GM12878 (cell line): ENCODE data around the gene RECK. TPM values are rescaled to one million over a fixed set of nuclear protein-coding genes. Genes with fewer than 3 reads are reported as not detected.

Source experiments
- ATAC-seq: fragments of 200-7000 bp; cut with Tn5 transposase; 3 replicates; pipeline ENCODE4 v1.9.1; 2020; ENCODE audit warnings: mild to moderate bottlenecking, moderate library complexity
- BruUV-seq: library from RNA; stranded (reverse); fragments of 400-500 nt; replicated peaks from 2 replicates; lab custom pipeline; 2021; lab: Mats Ljungman, UMichigan
- CTCF ChIA-PET: fragments of 300-600 bp; sonication (Branson Sonifier 250); formaldehyde crosslinking; extraction: SDS; loops from one replicate; lab custom pipeline; 2021; ENCODE audit warnings: inconsistent platforms; lab: Yijun Ruan, JAX
- POLR2A ChIA-PET: fragments of 350-600 bp; formaldehyde crosslinking; extraction: SDS; loops from one replicate; lab custom pipeline; 2021; ENCODE audit warnings: inconsistent platforms; lab: Charles Lee
- RAD21 ChIA-PET: fragments of 300-600 bp; sonication (Branson Sonifier 250); formaldehyde crosslinking; loops from one replicate; lab custom pipeline; 2023; ENCODE audit warnings: antibody characterized with exemption; ENCODE audit not compliant: unreplicated experiment; lab: Charles Lee
- SMC1A ChIA-PET: fragments of 300-600 bp; sonication (Branson Sonifier 250); formaldehyde crosslinking; loops from one replicate; lab custom pipeline; 2023; ENCODE audit not compliant: unreplicated experiment, uncharacterized antibody; lab: Charles Lee
- DNase-seq: peaks from one replicate; pipeline ENCODE4 v3.0.0-alpha.2; 2011; ENCODE audit warnings: low read depth, low spot score
- FAIRE-seq: peaks from 3 replicates; lab custom pipeline; 2011; peaks lifted over from hg19 to GRCh38; lab: Jason Lieb, UNC
- H2AFZ ChIP-seq: 2 replicates; pipeline ENCODE4 v1.6.0; 2011; ENCODE audit warnings: low read depth, low read length, control low read depth; ENCODE audit not compliant: control insufficient read depth
- H3K27ac ChIP-seq: 2 replicates; pipeline ENCODE4 v1.5.1; 2011; ENCODE audit warnings: control low read depth; ENCODE audit not compliant: control insufficient read depth, insufficient read depth
- H3K27me3 ChIP-seq, 2 experiments: replicated peaks in 1 of 2; 2 replicates each; pipeline versions ENCODE4 v1.6.0 to v1.6.1; 2011; ENCODE audit warnings: low read length in 1 of 2; ENCODE audit not compliant: control insufficient read depth in 2 of 2, insufficient read depth in 2 of 2
- H3K36me3 ChIP-seq, 2 experiments: 2 replicates each; pipeline ENCODE4 v1.5.1; 2011; ENCODE audit warnings: low read length in 1 of 2; ENCODE audit not compliant: control insufficient read depth in 2 of 2, insufficient read depth in 2 of 2
- H3K4me1 ChIP-seq: 2 replicates; pipeline ENCODE4 v1.6.1; 2011; ENCODE audit warnings: mild to moderate bottlenecking, low read length, moderate library complexity, mixed read lengths; ENCODE audit not compliant: control insufficient read depth, insufficient read depth
- H3K4me2 ChIP-seq: 2 replicates; pipeline ENCODE4 v1.6.0; 2011; ENCODE audit warnings: control low read depth; ENCODE audit not compliant: control insufficient read depth, insufficient read depth
- H3K4me3 ChIP-seq: fragments of 200-600 bp; sonication (generic); 2 replicates; pipeline ENCODE4 v1.5.1; 2016
- H3K79me2 ChIP-seq: 2 replicates; pipeline ENCODE4 v1.6.0; 2011; ENCODE audit warnings: low read length; ENCODE audit not compliant: control insufficient read depth, insufficient read depth
- H3K9ac ChIP-seq: 2 replicates; pipeline ENCODE4 v1.8.0; 2011; ENCODE audit warnings: low read length, control low read depth, mixed read lengths; ENCODE audit not compliant: control insufficient read depth, insufficient read depth
- H3K9me3 ChIP-seq: replicated peaks from 3 replicates; pipeline ENCODE4 v1.5.1; 2011; ENCODE audit warnings: mild to moderate bottlenecking, low read length; ENCODE audit not compliant: control insufficient read depth, insufficient read depth
- H4K20me1 ChIP-seq: 2 replicates; pipeline ENCODE4 v1.6.0; 2011; ENCODE audit not compliant: control insufficient read depth, insufficient read depth
- BMI1 ChIP-seq: fragments of 450-650 bp; IDR thresholded peaks from 2 replicates; pipeline ENCODE4 v1.6.1; 2016; ENCODE audit warnings: mild to moderate bottlenecking, moderate library complexity, borderline replicate concordance
- CEBPB ChIP-seq, 2 experiments: fragments of 150-350 bp in 1 of 2; IDR thresholded peaks; 2 replicates each; pipeline ENCODE4 v1.6.1; 2012 to 2014; ENCODE audit warnings: low read depth in 2 of 2, low read length in 2 of 2, borderline replicate concordance in 1 of 2, inconsistent platforms in 1 of 2
- CREB1 ChIP-seq: IDR thresholded peaks from 2 replicates; pipeline ENCODE4 v1.6.1; 2012; ENCODE audit warnings: low read depth, mild to moderate bottlenecking, inconsistent platforms
- EP300 ChIP-seq, 2 experiments: fragments of 150-350 bp in 1 of 2; IDR thresholded peaks; 2 replicates each; pipeline ENCODE4 v1.6.1; 2011 to 2012; ENCODE audit warnings: low read depth in 2 of 2, low read length in 2 of 2, borderline replicate concordance in 1 of 2, improper control_type of control experiment in 1 of 2, inconsistent platforms in 1 of 2; ENCODE audit not compliant: control insufficient read depth in 1 of 2
- FOXK2 ChIP-seq: fragments of 450-650 bp; IDR thresholded peaks from 2 replicates; pipeline ENCODE4 v1.6.1; 2017; ENCODE audit warnings: mild to moderate bottlenecking, moderate library complexity
- HDAC2 ChIP-seq: fragments of 200-600 bp; sonication (generic); IDR thresholded peaks from 2 replicates; pipeline ENCODE4 v1.6.1; 2017
- HDAC6 ChIP-seq: fragments of 200-600 bp; sonication (generic); IDR thresholded peaks from one replicate; pipeline ENCODE4 v1.8.0; 2017; ENCODE audit warnings: antibody characterized with exemption; ENCODE audit not compliant: unreplicated experiment
- HDGF ChIP-seq: fragments of 450-650 bp; IDR thresholded peaks from 2 replicates; pipeline ENCODE4 v1.6.1; 2016; ENCODE audit warnings: antibody characterized with exemption
- IKZF2 ChIP-seq, 2 experiments: fragments of 450-650 bp; IDR thresholded peaks; 2 replicates each; pipeline ENCODE4 v1.6.1; 2017; ENCODE audit warnings: mild to moderate bottlenecking in 2 of 2, moderate library complexity in 2 of 2
- KDM1A ChIP-seq: fragments of 200-600 bp; sonication (generic); IDR thresholded peaks from 2 replicates; pipeline ENCODE4 v1.6.1; 2016; ENCODE audit warnings: borderline replicate concordance
- KLF5 ChIP-seq: fragments of 450-650 bp; IDR thresholded peaks from 2 replicates; pipeline ENCODE4 v1.6.1; 2014; ENCODE audit warnings: mild to moderate bottlenecking; ENCODE audit not compliant: partially characterized antibody
- MTA2 ChIP-seq: fragments of 450-650 bp; IDR thresholded peaks from 2 replicates; pipeline ENCODE4 v1.6.1; 2016; ENCODE audit warnings: low read depth, mild to moderate bottlenecking, moderate library complexity
- MXI1 ChIP-seq: fragments of 150-350 bp; IDR thresholded peaks from 2 replicates; pipeline ENCODE4 v1.6.1; 2011; ENCODE audit warnings: low read depth, mild to moderate bottlenecking, inconsistent platforms, low read length, improper control_type of control experiment
- NFIC ChIP-seq: IDR thresholded peaks from 2 replicates; pipeline ENCODE4 v1.6.1; 2012; ENCODE audit warnings: low read depth, mild to moderate bottlenecking, inconsistent platforms, low read length, moderate library complexity
- RAD21 ChIP-seq: IDR thresholded peaks from 2 replicates; pipeline ENCODE4 v1.6.1; 2011; ENCODE audit warnings: mild to moderate bottlenecking, low read depth, low read length, moderate library complexity; ENCODE audit not compliant: insufficient read depth
- RFX5 ChIP-seq: IDR thresholded peaks from 2 replicates; pipeline ENCODE4 v1.6.1; 2011; ENCODE audit warnings: low read depth, low read length, improper control_type of control experiment
- RUNX3 ChIP-seq: IDR thresholded peaks from 2 replicates; pipeline ENCODE4 v1.6.1; 2012; ENCODE audit warnings: low read length, inconsistent platforms
- SPI1 ChIP-seq: IDR thresholded peaks from 2 replicates; pipeline ENCODE4 v1.6.1; 2011; ENCODE audit warnings: low read depth, mild to moderate bottlenecking, low read length, moderate library complexity, borderline replicate concordance; ENCODE audit not compliant: insufficient read depth
- STAT3 ChIP-seq: IDR thresholded peaks from 2 replicates; pipeline ENCODE4 v1.6.1; 2011; ENCODE audit warnings: low read depth, low read length, improper control_type of control experiment
- SUPT20H ChIP-seq: IDR thresholded peaks from 2 replicates; pipeline ENCODE4 v1.6.1; 2011; ENCODE audit warnings: low read depth, mild to moderate bottlenecking, low read length, moderate library complexity, borderline replicate concordance; ENCODE audit not compliant: control insufficient read depth
- WGBS: methylation state at CpG from one replicate; pipeline ENCODE4 v1.1.6; 2016; ENCODE audit warnings: low lambda C conversion rate; ENCODE audit not compliant: insufficient replicate concordance, insufficient coverage; ENCODE audit errors: missing lambda C conversion rate; 5-methylcytosine and 5-hydroxymethylcytosine counted together
- in situ Hi-C: fragments of 300-500 bp; cut with MboI; formaldehyde crosslinking; loops from 9 replicates; pipeline ENCODE4 v1.14.3; 2018; ENCODE audit warnings: mixed read lengths
- intact Hi-C: fragments of 100-400 bp; cut with micrococcal nuclease; formaldehyde crosslinking; loops from one replicate; pipeline ENCODE4 v1.14.2; 2022; ENCODE audit not compliant: unreplicated experiment
- polyA plus RNA-seq, 11 experiments: library from polyadenylated mRNA; depleted of rRNA in 4 of 11; unstranded in 6 of 11; stranded (reverse) in 5 of 11; fragments of >200 nt; fragmentation: Nextera tagmentation in 4 of 11; fragmentation: Illumina TruSeq in 1 of 11; extraction: Ambion mirVana in 4 of 11; extraction: Trizol in 1 of 11; gene quantifications; 1 replicate in 1 of 11; 2 replicates in 10 of 11; pipeline versions ENCODE4 v1.2.1 to v1.2.3, GENCODE V29; 2011 to 2016; ENCODE audit warnings: inconsistent platforms in 2 of 11, missing spikeins in 2 of 11, low read depth in 1 of 11
- total RNA-seq, 4 experiments: library from RNA; depleted of rRNA in 3 of 4; stranded (reverse); fragments of >200 nt in 3 of 4; fragmentation: Illumina TruSeq in 1 of 4; extraction: Trizol in 1 of 4; gene quantifications; 2 replicates each; pipeline versions ENCODE4 v1.2.1 to v1.2.3, GENCODE V29; 2013 to 2021

The RECK gene
- total and polyA plus RNA-seq, 10 of the 15 experiments (the other 5 are each of a cell fraction or from before 2014, with no cell fraction given): 0.02 to 0.40 (median 0.13) TPM

DNA sequence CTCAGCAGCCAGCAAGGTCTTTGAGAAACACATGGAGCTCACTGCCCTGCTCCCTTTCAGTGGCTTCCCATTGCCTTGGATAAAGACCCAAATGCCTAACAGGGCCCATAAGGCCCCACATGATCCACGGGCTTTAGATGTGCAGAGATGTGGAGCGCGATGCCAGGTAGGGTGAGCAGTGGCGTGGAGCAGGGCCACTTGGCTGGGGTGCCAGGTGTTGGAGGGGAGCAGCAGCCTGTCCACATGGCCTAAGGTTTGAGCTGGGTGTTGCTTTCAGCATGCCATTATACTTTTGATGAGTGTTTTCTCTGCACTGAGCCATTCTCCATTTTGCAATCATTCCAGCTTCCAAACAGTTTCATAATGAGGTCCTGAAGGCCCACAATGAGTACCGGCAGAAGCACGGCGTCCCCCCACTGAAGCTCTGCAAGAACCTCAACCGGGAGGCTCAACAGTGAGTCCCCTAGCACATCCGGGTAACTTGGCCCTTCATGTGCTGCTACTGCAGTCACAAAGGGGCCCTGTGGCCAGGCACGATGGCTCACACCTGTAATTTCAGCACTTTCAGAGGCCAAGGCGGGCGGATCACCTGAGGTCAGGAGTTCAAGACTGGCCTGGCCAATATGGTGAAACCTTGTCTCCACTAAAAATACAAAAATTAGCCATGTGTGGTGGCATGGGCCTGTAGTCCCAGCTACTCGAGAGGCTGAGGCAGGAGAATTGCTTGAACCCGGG, 110.9 kb downstream of the RECK start:
- no TSS peak for BruUV-seq
- DNase-seq: no peak
- Histone ChIP-seq H3K36me3 (no peaks in the 10 kb centered on the region), H3K9ac (no peak overlapping the region)
- 72% methylated on average over 14 of the region's 14 CpGs for WGBS
- in situ Hi-C loops: no loop called here
- TF ChIP-seq RAD21 (no peak), HDGF (no peak), HDAC6 (no peak), NFIC (no peak), HDAC2 (no peak), EP300 (IDR thresholded peaks at IDR 0.05; ENCODE audit: borderline replicate concordance in 1 of 2, control insufficient read depth in 1 of 2, low read depth in 2 of 2, low read length in 2 of 2) (no peak), BMI1 (no peak), SUPT20H (no peak), RFX5 (no peak), MXI1 (no peak), IKZF2 (IDR thresholded peaks at IDR 0.05) (no peak), RUNX3 (no peak), KLF5 (no peak), KDM1A (no peak), STAT3 (no peak), MTA2 (no peak), CEBPB (IDR thresholded peaks at IDR 0.05; ENCODE audit: borderline replicate concordance in 1 of 2, low read depth in 2 of 2, low read length in 2 of 2) (no peak), SPI1 (no peak), FOXK2 (no peak), CREB1 (no peak)
- TF ChIP-seq, all 136 proteins: peak for 0
- H3K4me1 ChIP-seq: peaks cover 70% of the 10 kb centered on the region
- ATAC-seq (no peak), FAIRE-seq (no peak)
- H4K20me1 ChIP-seq: no peaks in the 10 kb centered on the region
- SMC1A ChIA-PET: interaction anchor here (1.5 kb wide), 2 partner anchors 21 to 44 kb away, joined by 3 to 5 read pairs; partner anchors contain the start of gene CCIN
- RAD21 ChIA-PET: no interaction called here
- H3K27ac ChIP-seq: no peak overlapping the region
- no peak overlapping the region for H3K4me2 ChIP-seq
- H3K79me2 ChIP-seq: no peaks in the 10 kb centered on the region
- intact Hi-C loops: no loop called here
- no peak overlapping the region for H2AFZ ChIP-seq
- peaks cover 4% of the 10 kb centered on the region; the same call in 1 of the 3 replicates for H3K9me3 ChIP-seq
- no peak overlapping the region for H3K4me3 ChIP-seq
- POLR2A ChIA-PET: no interaction called here
- CTCF ChIA-PET: interaction anchor here (1.2 to 1.6 kb wide), 3 partner anchors 16 to 46 kb away, joined by 3 to 5 read pairs (median 4); no protein-coding TSS in a partner anchor
- no peaks in the 10 kb centered on the region for H3K27me3 ChIP-seq
